GM12874 (cell line): Measurements from ENCODE around the gene RELN.

ENCODE experiments used
- CTCF ChIP-seq: IDR thresholded peaks from 2 replicates; pipeline ENCODE4 v1.5.1; 2011; ENCODE audit warnings: low read depth, mild to moderate bottlenecking, control low read depth, low read length, moderate library complexity; ENCODE audit not compliant: insufficient read depth

Gene RELN

GRCh38 chr7:103809229-103809994 lies 180.0 kb downstream of the RELN start:
- TF ChIP-seq CTCF = no peak

- no peak for TF ChIP-seq CTCF
Measured at GRCh38 chr7:103805346-103805745, 184.1 kb downstream of the RELN start.

- no peak for TF ChIP-seq CTCF
Measured at GRCh38 chr7:103803631-103804030, 185.8 kb downstream of the RELN start.

- TF ChIP-seq CTCF = no peak
Measured at GRCh38 chr7:103799298-103799697, 190.2 kb downstream of the RELN start.

- TF ChIP-seq CTCF = no peak
Measured at GRCh38 chr7:103797647-103798307, 191.7 kb downstream of the RELN start.

- no peak for TF ChIP-seq CTCF
Measured at GRCh38 chr7:103796327-103796962, 193.0 kb downstream of the RELN start.

- no peak for TF ChIP-seq CTCF
Measured at GRCh38 chr7:103795787-103796186, 193.7 kb downstream of the RELN start.
